Measurements from ENCODE around the gene PPP1R9B. TPM values are rescaled to one million over a fixed set of nuclear protein-coding genes. Genes with fewer than 3 reads are reported as not detected.

The PPP1R9B gene
- total RNA-seq, 1 experiment from 2014 or later, result 112 TPM

GRCh38 chr17:50118828-50119218 is 31.7 kb downstream of the PPP1R9B start:
- no peaks in the 10 kb centered on the region for H3K9me2 ChIP-seq (ENCODE audit: insufficient read depth)
- no peaks in the 10 kb centered on the region for H4K20me1 ChIP-seq (ENCODE audit: insufficient read depth)
- TF ChIP-seq RAD21 (IDR thresholded peaks at IDR 0.05; ENCODE audit: low read depth) (no peak), CBX3 (IDR thresholded peaks at IDR 0.05; ENCODE audit: low read depth) (no peak), EGR1 (IDR thresholded peaks at IDR 0.05; ENCODE audit: low read depth) (no peak), ZFX (IDR thresholded peaks at IDR 0.05) (no peak), ATF3 (IDR thresholded peaks at IDR 0.05) (no peak), EZH2phosphoT487 (IDR thresholded peaks at IDR 0.05; ENCODE audit: borderline replicate concordance) (no peak)
- intact Hi-C loops (cut with micrococcal nuclease), result no loop called here
- DNase-seq (ENCODE audit: low read depth, low spot score) (no peak), ATAC-seq (no peak)
- no peaks in the 10 kb centered on the region for H3K36me3 ChIP-seq (ENCODE audit: control insufficient read depth in 1 of 2, insufficient read depth in 2 of 2, low read length in 2 of 2)
- no TSS peak for BruUV-seq (replicated peaks)
- H3K4me2 ChIP-seq (ENCODE audit: low read length), result no peak overlapping the region
- H3K27ac ChIP-seq (ENCODE audit: low read depth, low read length), result no peak overlapping the region
- RAD21 ChIA-PET (ENCODE audit: low non-redundant PET in 1 of 2, low total read pairs in 2 of 2, uncharacterized antibody in 2 of 2, unreplicated experiment in 2 of 2), result no interaction called here
- H3K4me3 ChIP-seq (replicated peaks in 1 of 2; ENCODE audit: low read depth in 1 of 2, low read length in 2 of 2), result no peak overlapping the region
- no peaks in the 10 kb centered on the region for H3K79me2 ChIP-seq (ENCODE audit: insufficient read depth, low read length)
- no peaks in the 10 kb centered on the region for H3K9me3 ChIP-seq (ENCODE audit: control insufficient read depth in 1 of 2, insufficient read depth in 1 of 2, low read depth in 1 of 2, low read length in 2 of 2)
- CTCF ChIA-PET, result interaction anchor here (0.9 to 6.8 kb wide), 2 partner anchors 26 to 59 kb away, joined by 3 to 55 read pairs; partner anchors contain the start of gene PDK2
- no peak overlapping the region for H2AFZ ChIP-seq (ENCODE audit: low read depth, low read length, poor library complexity, severe bottlenecking)
- peaks cover 8 to 31% of the 10 kb centered on the region in 2 experiments; a peak in 3 of 4 replicates for H3K4me1 ChIP-seq (ENCODE audit: control insufficient read depth in 1 of 2, insufficient read depth in 2 of 2, low read length in 2 of 2)
- H3K27me3 ChIP-seq (ENCODE audit: insufficient read depth, low read length), result peaks cover 6% of the 10 kb centered on the region; the same call in 1 of the 2 replicates
- no peak overlapping the region for H3K9ac ChIP-seq (ENCODE audit: low read length)
- POLR2A ChIA-PET, result no interaction called here

GRCh38 chr17:50118076-50118827 is 32.2 kb downstream of the PPP1R9B start:
- no peak for ATAC-seq
- intact Hi-C loops (cut with micrococcal nuclease), result no loop called here
- Histone ChIP-seq H3K9me2 (ENCODE audit: insufficient read depth) (no peaks in the 10 kb centered on the region), H3K36me3 (ENCODE audit: control insufficient read depth in 1 of 2, insufficient read depth in 2 of 2, low read length in 2 of 2) (no peaks in the 10 kb centered on the region), H2AFZ (ENCODE audit: low read depth, low read length, poor library complexity, severe bottlenecking) (no peak overlapping the region), H3K27me3 (ENCODE audit: insufficient read depth, low read length) (peaks cover 6% of the 10 kb centered on the region; the same call in 1 of the 2 replicates), H4K20me1 (ENCODE audit: insufficient read depth) (no peaks in the 10 kb centered on the region), H3K9me3 (ENCODE audit: control insufficient read depth in 1 of 2, insufficient read depth in 1 of 2, low read depth in 1 of 2, low read length in 2 of 2) (no peaks in the 10 kb centered on the region), H3K4me3 (replicated peaks in 1 of 2; ENCODE audit: low read depth in 1 of 2, low read length in 2 of 2) (no peak overlapping the region), H3K27ac (ENCODE audit: low read depth, low read length) (no peak overlapping the region), H3K79me2 (ENCODE audit: insufficient read depth, low read length) (no peaks in the 10 kb centered on the region), H3K4me1 (ENCODE audit: control insufficient read depth in 1 of 2, insufficient read depth in 2 of 2, low read length in 2 of 2) (peaks cover 7 to 25% of the 10 kb centered on the region in 2 experiments; a peak in 3 of 4 replicates), H3K9ac (ENCODE audit: low read length) (no peak overlapping the region), H3K4me2 (ENCODE audit: low read length) (no peak overlapping the region)
- CTCF ChIA-PET, result interaction anchor here (1.4 to 6.8 kb wide), 4 partner anchors 25 to 60 kb away, joined by 8 to 55 read pairs (median 12); partner anchors contain the start of gene PDK2
- RAD21 ChIA-PET (ENCODE audit: low non-redundant PET in 1 of 2, low total read pairs in 2 of 2, uncharacterized antibody in 2 of 2, unreplicated experiment in 2 of 2), result no interaction called here
- TF ChIP-seq TCF7L2 (IDR thresholded peaks at IDR 0.05; ENCODE audit: borderline replicate concordance, extremely low read depth, insufficient read depth, insufficient read length), result no peak
- no peak for TF ChIP-seq CEBPB (IDR thresholded peaks at IDR 0.05; ENCODE audit: low read depth)
- TF ChIP-seq POLR2AphosphoS5 (IDR thresholded peaks at IDR 0.05; ENCODE audit: low read depth, low read length), result no peak
- TF ChIP-seq ATF3 (IDR thresholded peaks at IDR 0.05), result no peak
- DNase-seq (ENCODE audit: low read depth, low spot score), result no peak
- BruUV-seq (replicated peaks), result no TSS peak
- POLR2A ChIA-PET, result no interaction called here

Measured in HCT116 (cell line).